Keratinocyte (primary cell): ENCODE measurements around the gene DSCAML1. TPM values are rescaled to one million over a fixed set of nuclear protein-coding genes. Genes with fewer than 3 reads are reported as not detected.

ENCODE experiments used
- DNase-seq: peaks from one replicate; pipeline ENCODE4 v3.0.0-alpha.2; 2011; ENCODE audit warnings: low read depth, missing footprints, low spot score
- FAIRE-seq: peaks from 2 replicates; lab custom pipeline; 2011; peaks lifted over from hg19 to GRCh38; lab: Jason Lieb, UNC
- H2AFZ ChIP-seq: 2 replicates; pipeline ENCODE4 v1.6.0; 2012; ENCODE audit warnings: low read length, control low read depth, inconsistent platforms; ENCODE audit not compliant: control insufficient read depth
- H3K27ac ChIP-seq: 2 replicates; pipeline ENCODE4 v1.5.1; 2011; ENCODE audit warnings: low read length; ENCODE audit not compliant: control insufficient read depth, insufficient read depth
- H3K27me3 ChIP-seq: 3 replicates; pipeline ENCODE4 v1.6.0; 2011; ENCODE audit warnings: low read length; ENCODE audit not compliant: control insufficient read depth, insufficient read depth; ENCODE audit errors: extremely low read depth
- H3K36me3 ChIP-seq, 2 experiments: 2 replicates in 1 of 2; 3 replicates in 1 of 2; pipeline ENCODE4 v1.5.1; 2011; ENCODE audit warnings: low read length in 2 of 2, mild to moderate bottlenecking in 1 of 2; ENCODE audit not compliant: control insufficient read depth in 2 of 2, insufficient read depth in 2 of 2; ENCODE audit errors: extremely low read depth in 1 of 2
- H3K4me1 ChIP-seq: 3 replicates; pipeline ENCODE4 v1.5.1; 2011; ENCODE audit warnings: low read length; ENCODE audit not compliant: control insufficient read depth, insufficient read depth; ENCODE audit errors: extremely low read depth
- H3K4me2 ChIP-seq: 3 replicates; pipeline ENCODE4 v1.6.0; 2011; ENCODE audit warnings: low read depth, low read length; ENCODE audit not compliant: control insufficient read depth, insufficient read depth; ENCODE audit errors: extremely low read depth
- H3K4me3 ChIP-seq, 3 experiments: fragments of 200-600 bp in 1 of 3; sonication (generic) in 1 of 3; 2 replicates in 2 of 3; 3 replicates in 1 of 3; pipeline ENCODE4 v1.5.1; 2011 to 2016; ENCODE audit warnings: low read length in 3 of 3, mild to moderate bottlenecking in 3 of 3, control low read depth in 2 of 3, inconsistent platforms in 1 of 3, low read depth in 1 of 3, mixed read lengths in 1 of 3, mixed run types in 1 of 3, moderate library complexity in 1 of 3; ENCODE audit not compliant: control insufficient read depth in 2 of 3, insufficient read depth in 2 of 3; ENCODE audit errors: extremely low read depth in 1 of 3
- H3K79me2 ChIP-seq: 2 replicates; pipeline ENCODE4 v1.6.0; 2012; ENCODE audit warnings: low read length; ENCODE audit not compliant: control insufficient read depth, insufficient read depth
- H3K9ac ChIP-seq: 3 replicates; pipeline ENCODE4 v1.6.0; 2011; ENCODE audit warnings: low read length; ENCODE audit not compliant: control insufficient read depth, insufficient read depth; ENCODE audit errors: extremely low read depth
- H3K9me1 ChIP-seq: 3 replicates; pipeline ENCODE4 v1.6.0; 2011; ENCODE audit warnings: low read length; ENCODE audit not compliant: control insufficient read depth, insufficient read depth; ENCODE audit errors: extremely low read depth
- H3K9me3 ChIP-seq: 2 replicates; pipeline ENCODE4 v1.5.1; 2012; ENCODE audit warnings: low read depth, low read length; ENCODE audit not compliant: control insufficient read depth
- H4K20me1 ChIP-seq: 3 replicates; pipeline ENCODE4 v1.6.0; 2011; ENCODE audit warnings: low read length; ENCODE audit not compliant: control insufficient read depth, insufficient read depth; ENCODE audit errors: extremely low read depth
- EZH2 ChIP-seq: IDR thresholded peaks from one replicate; pipeline ENCODE4 v1.6.1; 2012; ENCODE audit warnings: inconsistent platforms, mild to moderate bottlenecking, low read length, moderate library complexity
- dilution Hi-C: fragments of 300-500 bp; cut with MboI; formaldehyde crosslinking; loops from one replicate; pipeline ENCODE4 v1.7.0; 2020; ENCODE audit warnings: low sequenced_read_pairs; ENCODE audit not compliant: extremely low pct_ligation_motif_present
- polyA plus RNA-seq, 5 experiments: library from polyadenylated mRNA; depleted of rRNA in 3 of 5; stranded (reverse) in 3 of 5; stranded (forward) in 1 of 5; unstranded in 1 of 5; fragments of >200 nt; gene quantifications; 1 replicate in 1 of 5; 2 replicates in 3 of 5; 3 replicates in 1 of 5; pipeline versions ENCODE4 v1.2.1 to v1.2.3, GENCODE V29; 2011 to 2012; ENCODE audit warnings: missing spikeins in 2 of 5, low read depth in 1 of 5, low replicate concordance in 1 of 5
- TF ChIP-seq, protein P1 (sequence below), 3 experiments: IDR thresholded peaks in 1 of 3; conservative IDR thresholded peaks in 1 of 3; optimal IDR thresholded peaks in 1 of 3; 2 replicates in 2 of 3; 3 replicates in 1 of 3; pipeline versions ENCODE3 to v1.5.1; 2011; ENCODE audit warnings: low read length in 3 of 3, mild to moderate bottlenecking in 3 of 3, moderate library complexity in 2 of 3, control low read depth in 1 of 3, inconsistent platforms in 1 of 3; ENCODE audit not compliant: insufficient read depth in 2 of 3; ENCODE audit errors: extremely low read depth in 1 of 3

The DSCAML1 gene
- polyA plus RNA-seq, 1 donor (not counting 4 experiments of a cell fraction or from before 2014, with no cell fraction given) = not detected

DNA sequence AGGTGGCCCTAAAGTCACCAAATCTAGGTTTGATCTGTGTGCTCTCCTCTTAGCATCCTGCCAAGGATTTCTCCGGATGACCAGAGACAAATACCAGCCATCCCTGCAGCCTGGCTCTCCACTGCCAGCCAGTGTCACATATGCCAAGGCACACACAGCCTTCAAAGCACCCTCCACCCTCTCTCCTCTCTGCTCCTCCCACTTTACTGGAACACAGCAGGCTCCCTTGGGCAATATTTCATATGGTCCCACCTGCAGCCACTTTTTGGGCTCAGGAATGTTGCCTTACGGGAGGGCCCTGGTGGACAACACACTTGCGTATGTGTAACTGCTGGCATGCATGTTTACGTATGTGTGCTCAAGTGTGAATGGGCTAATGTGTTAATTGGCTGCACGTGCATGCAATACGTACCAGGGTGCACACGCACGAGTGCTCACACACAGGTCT is 285.5 kb downstream of the DSCAML1 start:
- TF ChIP-seq, protein P1, sequence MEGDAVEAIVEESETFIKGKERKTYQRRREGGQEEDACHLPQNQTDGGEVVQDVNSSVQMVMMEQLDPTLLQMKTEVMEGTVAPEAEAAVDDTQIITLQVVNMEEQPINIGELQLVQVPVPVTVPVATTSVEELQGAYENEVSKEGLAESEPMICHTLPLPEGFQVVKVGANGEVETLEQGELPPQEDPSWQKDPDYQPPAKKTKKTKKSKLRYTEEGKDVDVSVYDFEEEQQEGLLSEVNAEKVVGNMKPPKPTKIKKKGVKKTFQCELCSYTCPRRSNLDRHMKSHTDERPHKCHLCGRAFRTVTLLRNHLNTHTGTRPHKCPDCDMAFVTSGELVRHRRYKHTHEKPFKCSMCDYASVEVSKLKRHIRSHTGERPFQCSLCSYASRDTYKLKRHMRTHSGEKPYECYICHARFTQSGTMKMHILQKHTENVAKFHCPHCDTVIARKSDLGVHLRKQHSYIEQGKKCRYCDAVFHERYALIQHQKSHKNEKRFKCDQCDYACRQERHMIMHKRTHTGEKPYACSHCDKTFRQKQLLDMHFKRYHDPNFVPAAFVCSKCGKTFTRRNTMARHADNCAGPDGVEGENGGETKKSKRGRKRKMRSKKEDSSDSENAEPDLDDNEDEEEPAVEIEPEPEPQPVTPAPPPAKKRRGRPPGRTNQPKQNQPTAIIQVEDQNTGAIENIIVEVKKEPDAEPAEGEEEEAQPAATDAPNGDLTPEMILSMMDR (optimal IDR thresholded peaks at IDR 0.05 in 1 of 3, IDR thresholded peaks at IDR 0.05 in 1 of 3, conservative IDR thresholded peaks at IDR 0.05 in 1 of 3; ENCODE audit: extremely low read depth in 1 of 3, insufficient read depth in 2 of 3, low read length in 3 of 3) = no peak
- peak; percentile 60 for TF ChIP-seq EZH2
- Histone ChIP-seq H3K9me1 (no peaks in the 10 kb centered on the region), H3K4me3 (no peak overlapping the region), H2AFZ (no peak overlapping the region), H3K4me1 (no peaks in the 10 kb centered on the region), H3K9ac (no peak overlapping the region), H3K27me3 (peaks cover 33% of the 10 kb centered on the region), H3K79me2 (no peaks in the 10 kb centered on the region), H3K4me2 (no peak overlapping the region), H3K36me3 (no peaks in the 10 kb centered on the region), H3K27ac (no peak overlapping the region), H4K20me1 (no peaks in the 10 kb centered on the region), H3K9me3 (no peaks in the 10 kb centered on the region)
- DNase-seq (no peak), FAIRE-seq (no peak)
- dilution Hi-C loops = no loop called here

DNA sequence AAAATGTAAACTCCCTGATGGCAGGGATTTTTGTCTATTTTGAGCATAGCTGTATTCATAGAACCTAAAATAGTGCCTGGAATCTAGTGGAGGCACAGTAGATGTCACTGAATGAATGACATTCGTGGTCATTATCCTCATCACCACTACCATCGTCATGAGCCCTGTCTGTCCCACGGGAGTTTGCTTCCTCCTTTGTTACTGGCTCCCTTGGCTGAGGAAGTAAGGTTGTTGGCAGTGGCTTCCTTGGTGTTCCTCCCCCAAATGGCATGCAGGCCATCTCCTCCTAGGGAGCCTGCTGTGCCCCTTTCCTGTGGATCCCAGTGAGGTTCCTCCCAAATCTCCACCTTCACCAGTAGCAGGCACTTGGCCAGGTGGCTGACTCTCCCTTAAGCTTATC is 286.4 kb downstream of the DSCAML1 start:
- H3K4me2 ChIP-seq = no peak overlapping the region
- H2AFZ ChIP-seq = no peak overlapping the region
- no peak overlapping the region for H3K9ac ChIP-seq
- FAIRE-seq (no peak), DNase-seq (no peak)
- no peak overlapping the region for H3K4me3 ChIP-seq
- no peak for TF ChIP-seq EZH2
- TF ChIP-seq, protein P1 (optimal IDR thresholded peaks at IDR 0.05 in 1 of 3, IDR thresholded peaks at IDR 0.05 in 1 of 3, conservative IDR thresholded peaks at IDR 0.05 in 1 of 3; ENCODE audit: extremely low read depth in 1 of 3, insufficient read depth in 2 of 3, low read length in 3 of 3) = no peak
- no peaks in the 10 kb centered on the region for H3K9me3 ChIP-seq
- H3K27me3 ChIP-seq = peaks cover 33% of the 10 kb centered on the region
- no peaks in the 10 kb centered on the region for H3K4me1 ChIP-seq
- H3K9me1 ChIP-seq = no peaks in the 10 kb centered on the region
- H3K27ac ChIP-seq = no peak overlapping the region
- no peaks in the 10 kb centered on the region for H3K79me2 ChIP-seq
- no peaks in the 10 kb centered on the region for H3K36me3 ChIP-seq
- dilution Hi-C loops = no loop called here
- H4K20me1 ChIP-seq = no peaks in the 10 kb centered on the region
